Stimulated activated CD4-positive, alpha-beta T cell treated with anti-CD3 and anti-CD28 coated beads, Interleukin-2, amount 100 ng/mL, for 4 hours (primary cell): ENCODE measurements around the gene PTGFRN.

Experiments used
- DNase-seq: peaks from one replicate; pipeline ENCODE4 v3.0.0-alpha.2; 2020; ENCODE audit warnings: low read depth

PTGFRN gene

GRCh38 chr1:116889380-116889779 lies 20.3 kb upstream of the PTGFRN start:
- DNase-seq = no peak

- DNase-seq = no peak
Measured at GRCh38 chr1:116891396-116892079, 18.2 kb upstream of the PTGFRN start.

- DNase-seq = no peak
Measured at GRCh38 chr1:116895073-116895472, 14.6 kb upstream of the PTGFRN start.

GRCh38 chr1:116899529-116899928 lies 10.2 kb upstream of the PTGFRN start:
- DNase-seq = no peak

- DNase-seq = no peak
Measured at GRCh38 chr1:116900471-116901365, 9.0 kb upstream of the PTGFRN start.

- DNase-seq = no peak
Measured at GRCh38 chr1:116902027-116902426, 7.7 kb upstream of the PTGFRN start.

GRCh38 chr1:116902723-116903383 lies 6.9 kb upstream of the PTGFRN start:
- DNase-seq = no peak

GRCh38 chr1:116904791-116905320 lies 4.9 kb upstream of the PTGFRN start:
- no peak for DNase-seq

- no peak for DNase-seq
Measured at GRCh38 chr1:116906812-116907211, 2.9 kb upstream of the PTGFRN start.

- DNase-seq = no peak
Measured at GRCh38 chr1:116907351-116907750, 2.4 kb upstream of the PTGFRN start.

GRCh38 chr1:116908266-116908665 lies 1.4 kb upstream of the PTGFRN start:
- no peak for DNase-seq

- DNase-seq = no peak
Measured at GRCh38 chr1:116908820-116909511, 750 bp upstream of the PTGFRN start.

- DNase-seq = peak; percentile 24
Measured at GRCh38 chr1:116910379-116911187, 867 bp downstream of the PTGFRN start.

GRCh38 chr1:116911188-116911553 lies 1.5 kb downstream of the PTGFRN start:
- DNase-seq = no peak

- no peak for DNase-seq
Measured at GRCh38 chr1:116911779-116912469, 2.2 kb downstream of the PTGFRN start.

GRCh38 chr1:116912846-116913245 lies 3.1 kb downstream of the PTGFRN start:
- no peak for DNase-seq

GRCh38 chr1:116913941-116914340 lies 4.2 kb downstream of the PTGFRN start:
- no peak for DNase-seq

- DNase-seq = no peak
Measured at GRCh38 chr1:116914667-116915066, 5.0 kb downstream of the PTGFRN start.

GRCh38 chr1:116915086-116915661 lies 5.5 kb downstream of the PTGFRN start:
- DNase-seq = no peak

- DNase-seq = no peak
Measured at GRCh38 chr1:116916002-116916401, 6.3 kb downstream of the PTGFRN start.
